Activated T-helper 1 cell treated with anti-CD3 and anti-CD28 coated beads, Interleukin-12 subunit alpha, Interleukin-12 subunit beta, Interleukin-2, Interleukin-4 antibody, amounts not matched to agents 30 ng/mL and 10 ng/mL and 1 ng/mL, durations not matched to agents 14 hours and 24 hours and 36 hours (primary cell): ENCODE results near the gene TM7SF2. TPM values are rescaled to one million over a fixed set of nuclear protein-coding genes. Genes with fewer than 3 reads are reported as not detected.
"Not testable (repeated sequence)": the region's sequence is repeated elsewhere in the genome, so short reads cannot be mapped to it uniquely, and the experiment has no call there.

ENCODE experiments used
- DNase-seq: peaks from one replicate; pipeline ENCODE4 v3.0.0; 2021; ENCODE audit warnings: low spot score
- H3K27ac Mint-ChIP-seq: one replicate; pipeline ENCODE4 v1.8.0; 2021; ENCODE audit warnings: mild to moderate bottlenecking, mixed read lengths
- H3K27me3 Mint-ChIP-seq: one replicate; pipeline ENCODE4 v1.8.0; 2022; ENCODE audit warnings: mild to moderate bottlenecking, moderate library complexity, mixed read lengths; ENCODE audit not compliant: insufficient read depth
- H3K36me3 Mint-ChIP-seq: one replicate; pipeline ENCODE4 v1.8.0; 2021; ENCODE audit warnings: low read depth, mixed read lengths
- H3K4me1 Mint-ChIP-seq: one replicate; pipeline ENCODE4 v1.8.0; 2021; ENCODE audit warnings: low read depth, mixed read lengths
- H3K4me3 Mint-ChIP-seq: one replicate; pipeline ENCODE4 v1.8.0; 2021; ENCODE audit warnings: mild to moderate bottlenecking, moderate library complexity, mixed read lengths
- H3K9me3 Mint-ChIP-seq: one replicate; pipeline ENCODE4 v1.8.0; 2021; ENCODE audit warnings: mixed read lengths
- intact Hi-C: fragments of 100-400 bp; cut with micrococcal nuclease; formaldehyde crosslinking; loops from one replicate; pipeline ENCODE4 v1.15.1; 2024
- total RNA-seq: library from RNA; stranded (reverse); gene quantifications from 2 replicates; pipeline ENCODE4 v1.2.3, GENCODE V29; 2022

The TM7SF2 gene
- total RNA-seq, 1 donor from 2014 or later: 32.2 TPM

- intact Hi-C loops: no loop called here
- Mint-ChIP-seq H3K27me3 (peaks cover 13% of the 10 kb centered on the region), H3K4me3 (no peak overlapping the region), H3K4me1 (no peaks in the 10 kb centered on the region), H3K36me3 (no peaks in the 10 kb centered on the region), H3K27ac (no peak overlapping the region), H3K9me3 (no peaks in the 10 kb centered on the region)
- no peak for DNase-seq
Measured at GRCh38 chr11:65141896-65142494, 30.3 kb downstream of the TM7SF2 start.

DNA sequence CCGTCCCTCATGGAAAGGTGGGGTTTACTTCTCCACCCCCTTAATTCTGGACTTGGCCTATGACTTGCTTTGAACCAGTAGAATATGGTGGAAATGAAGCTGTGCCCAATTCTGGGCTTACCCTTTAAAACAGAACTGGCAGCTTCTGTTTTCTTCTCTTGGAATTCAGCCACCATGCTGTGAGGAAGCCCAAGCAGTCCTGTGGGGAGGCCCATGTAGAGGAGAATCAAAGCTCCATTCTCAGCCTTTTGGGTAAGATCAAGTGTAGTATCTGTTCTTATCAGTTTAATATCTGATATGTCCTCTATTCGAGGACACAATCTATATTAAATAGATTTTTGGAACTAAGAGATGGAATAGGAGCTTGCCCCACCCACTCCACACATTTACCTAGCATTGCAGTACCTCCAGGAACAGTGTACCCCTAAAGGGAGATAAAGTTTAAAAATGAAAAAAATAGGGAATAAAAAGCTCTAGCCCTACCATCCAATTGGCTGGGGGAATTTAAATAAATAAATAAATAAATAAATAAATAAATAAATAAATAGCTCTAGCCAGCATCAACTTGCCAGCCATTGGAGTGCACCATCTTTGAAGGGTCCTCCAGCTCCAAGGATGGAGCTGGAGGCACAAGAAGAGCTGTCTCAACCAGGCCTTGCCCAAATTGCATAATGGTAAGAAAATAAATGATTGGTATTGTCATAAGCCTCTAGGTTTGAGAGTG, 35.8 kb downstream of the TM7SF2 start:
- Mint-ChIP-seq H3K36me3 (no peaks in the 10 kb centered on the region), H3K27me3 (peaks cover 14% of the 10 kb centered on the region), H3K4me3 (no peak overlapping the region), H3K4me1 (peaks cover 12% of the 10 kb centered on the region), H3K27ac (no peak overlapping the region), H3K9me3 (no peaks in the 10 kb centered on the region)
- intact Hi-C loops: no loop called here
- no peak for DNase-seq

DNA sequence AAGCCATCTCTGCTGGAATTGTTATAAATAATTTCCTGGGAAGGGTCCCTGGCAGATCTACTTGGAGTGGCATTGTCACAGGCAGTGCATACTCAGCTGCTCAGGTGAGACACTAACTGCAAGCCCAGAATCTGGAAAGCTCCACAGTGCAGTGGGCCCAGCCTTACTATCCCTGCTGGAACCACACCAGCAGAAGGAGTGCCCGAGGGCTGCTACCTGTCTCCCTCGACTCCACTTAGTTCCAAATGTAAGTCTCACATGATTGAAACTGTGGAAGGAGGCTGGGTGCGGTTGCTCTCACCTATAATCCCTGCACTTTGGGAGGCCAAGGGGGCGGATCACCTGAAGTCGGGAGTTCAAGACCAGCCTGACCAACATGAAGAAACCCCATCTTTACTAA, 37.0 kb downstream of the TM7SF2 start:
- intact Hi-C loops: no loop called here
- H3K9me3 Mint-ChIP-seq: no peaks in the 10 kb centered on the region

DNA sequence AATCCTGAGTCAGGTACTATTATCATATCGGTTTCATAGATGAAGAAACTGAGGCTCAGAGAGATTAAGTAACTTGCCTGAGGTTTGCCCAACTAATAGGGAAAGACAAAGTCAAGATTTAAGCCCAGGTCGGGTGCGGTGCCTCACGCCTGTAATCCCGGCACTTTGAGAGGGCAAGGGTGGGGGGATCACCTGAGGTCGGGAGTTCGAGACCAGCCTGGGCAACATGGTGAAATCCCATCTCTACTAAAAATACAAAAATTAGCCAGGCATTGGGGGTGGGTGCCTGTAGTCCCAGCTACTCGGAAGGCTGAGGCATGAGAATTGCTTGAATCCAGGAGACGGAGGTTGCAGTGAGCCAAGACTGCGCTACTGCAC, 38.4 kb downstream of the TM7SF2 start:
- H3K36me3 Mint-ChIP-seq, intact Hi-C loops, H3K4me3 Mint-ChIP-seq, DNase-seq, H3K27ac Mint-ChIP-seq, H3K9me3 Mint-ChIP-seq, H3K27me3 Mint-ChIP-seq: not testable (repeated sequence)
- H3K4me1 Mint-ChIP-seq: peaks cover 12% of the 10 kb centered on the region

More for the DNA sequence above, 37.0 kb downstream of the TM7SF2 start:
- no peak overlapping the region for H3K27ac Mint-ChIP-seq
- DNase-seq: no peak
- H3K4me1 Mint-ChIP-seq: peaks cover 12% of the 10 kb centered on the region
- H3K27me3 Mint-ChIP-seq: peaks cover 13% of the 10 kb centered on the region
- no peak overlapping the region for H3K4me3 Mint-ChIP-seq
- no peaks in the 10 kb centered on the region for H3K36me3 Mint-ChIP-seq

DNA sequence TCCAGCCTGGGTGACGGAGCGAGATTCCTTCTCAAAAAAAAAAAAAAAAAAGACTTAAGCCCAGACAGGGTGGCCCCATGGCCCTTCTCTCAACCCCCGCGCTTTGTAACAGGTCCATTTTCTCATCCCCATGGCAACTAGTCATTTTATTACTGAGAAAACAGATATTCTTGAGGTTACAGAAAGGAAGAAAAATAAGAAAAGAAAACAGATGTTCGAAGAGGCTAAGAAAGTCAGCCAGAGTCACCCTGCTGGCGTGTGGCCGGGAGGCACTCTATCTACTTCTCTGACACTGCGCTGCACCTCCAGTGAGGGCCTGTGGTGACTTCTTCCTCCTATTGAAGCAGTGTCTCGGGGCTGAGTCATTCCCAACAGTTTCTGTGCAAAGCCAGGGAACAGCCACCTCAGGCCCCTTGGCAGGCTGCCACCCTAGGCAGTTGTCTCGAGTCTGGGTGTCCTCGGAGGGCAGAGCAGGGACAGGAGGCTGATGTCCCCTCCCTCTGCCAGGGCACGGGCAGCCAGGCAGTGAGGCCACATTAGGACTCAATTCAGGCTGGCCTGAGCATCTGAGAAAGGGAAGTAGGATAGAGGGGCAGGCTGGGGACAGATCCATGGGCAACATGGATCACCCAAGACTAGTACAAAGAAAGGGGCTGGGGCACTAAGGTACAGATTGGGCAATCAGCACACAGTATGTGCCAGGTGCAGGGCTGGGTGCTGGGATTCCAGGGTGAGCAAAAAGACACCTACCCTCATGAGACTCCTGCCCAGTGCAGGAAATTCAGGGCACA, 39.0 kb downstream of the TM7SF2 start:
- no peaks in the 10 kb centered on the region for H3K36me3 Mint-ChIP-seq
- H3K9me3 Mint-ChIP-seq: no peaks in the 10 kb centered on the region
- no peak for DNase-seq
- H3K4me3 Mint-ChIP-seq: no peak overlapping the region
- H3K4me1 Mint-ChIP-seq: peaks cover 12% of the 10 kb centered on the region
- peaks cover 9% of the 10 kb centered on the region for H3K27me3 Mint-ChIP-seq
- H3K27ac Mint-ChIP-seq: no peak overlapping the region
- intact Hi-C loops: no loop called here

DNA sequence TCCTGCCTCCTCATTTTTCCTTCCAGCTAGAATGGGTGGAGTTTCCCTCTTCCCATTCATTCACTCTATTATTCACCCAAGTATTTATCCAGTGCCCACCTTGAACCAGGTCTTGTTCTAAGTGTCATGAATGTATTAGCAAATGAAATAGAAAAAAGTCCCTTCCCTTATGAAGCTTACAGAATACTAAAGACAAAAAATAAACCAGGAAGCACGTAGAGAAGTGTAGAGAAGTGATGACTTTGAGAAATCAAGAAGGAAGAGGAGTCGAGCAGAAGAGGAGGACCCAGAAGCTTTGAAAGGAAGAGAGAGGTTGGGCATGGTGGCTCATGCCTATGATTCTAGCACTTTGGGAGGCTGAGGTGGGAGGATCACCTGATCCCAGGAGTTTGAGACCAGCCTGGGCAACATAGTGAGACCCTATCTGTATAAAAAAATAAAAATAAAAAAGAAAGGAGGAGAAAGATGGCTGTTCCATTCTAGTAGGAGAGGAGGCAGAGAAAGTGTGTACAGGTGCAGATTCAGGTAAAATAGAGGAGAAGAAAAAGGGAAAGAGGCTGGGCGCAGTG, 39.7 kb downstream of the TM7SF2 start:
- intact Hi-C loops: no loop called here
- Mint-ChIP-seq H3K27me3 (peaks cover 5% of the 10 kb centered on the region), H3K4me1 (peaks cover 12% of the 10 kb centered on the region), H3K36me3 (no peaks in the 10 kb centered on the region), H3K4me3 (no peak overlapping the region), H3K27ac (no peak overlapping the region), H3K9me3 (no peaks in the 10 kb centered on the region)
- DNase-seq: no peak

- H3K4me3 Mint-ChIP-seq: no peak overlapping the region
- H3K4me1 Mint-ChIP-seq: peaks cover 12% of the 10 kb centered on the region
- no peaks in the 10 kb centered on the region for H3K36me3 Mint-ChIP-seq
- peaks cover 5% of the 10 kb centered on the region for H3K27me3 Mint-ChIP-seq
- H3K9me3 Mint-ChIP-seq: no peaks in the 10 kb centered on the region
- H3K27ac Mint-ChIP-seq: no peak overlapping the region
- intact Hi-C loops: no loop called here
- DNase-seq: no peak
Measured at GRCh38 chr11:65152122-65152521, 40.5 kb downstream of the TM7SF2 start.

GRCh38 chr11:65156256-65156655, 44.6 kb downstream of the TM7SF2 start:
- H3K27me3 Mint-ChIP-seq: peaks cover 9% of the 10 kb centered on the region
- intact Hi-C loops: no loop called here
- H3K4me3 Mint-ChIP-seq: no peak overlapping the region
- H3K4me1 Mint-ChIP-seq: peaks cover 10% of the 10 kb centered on the region
- no peak for DNase-seq
- H3K27ac Mint-ChIP-seq: no peak overlapping the region
- H3K9me3 Mint-ChIP-seq: no peaks in the 10 kb centered on the region
- no peaks in the 10 kb centered on the region for H3K36me3 Mint-ChIP-seq

GRCh38 chr11:65156926-65157325, 45.3 kb downstream of the TM7SF2 start:
- H3K4me3 Mint-ChIP-seq: no peak overlapping the region
- H3K27ac Mint-ChIP-seq: no peak overlapping the region
- DNase-seq: no peak
- intact Hi-C loops: no loop called here
- H3K27me3 Mint-ChIP-seq: peaks cover 9% of the 10 kb centered on the region
- H3K9me3 Mint-ChIP-seq: no peaks in the 10 kb centered on the region
- no peaks in the 10 kb centered on the region for H3K36me3 Mint-ChIP-seq
- peaks cover 3% of the 10 kb centered on the region for H3K4me1 Mint-ChIP-seq

DNA sequence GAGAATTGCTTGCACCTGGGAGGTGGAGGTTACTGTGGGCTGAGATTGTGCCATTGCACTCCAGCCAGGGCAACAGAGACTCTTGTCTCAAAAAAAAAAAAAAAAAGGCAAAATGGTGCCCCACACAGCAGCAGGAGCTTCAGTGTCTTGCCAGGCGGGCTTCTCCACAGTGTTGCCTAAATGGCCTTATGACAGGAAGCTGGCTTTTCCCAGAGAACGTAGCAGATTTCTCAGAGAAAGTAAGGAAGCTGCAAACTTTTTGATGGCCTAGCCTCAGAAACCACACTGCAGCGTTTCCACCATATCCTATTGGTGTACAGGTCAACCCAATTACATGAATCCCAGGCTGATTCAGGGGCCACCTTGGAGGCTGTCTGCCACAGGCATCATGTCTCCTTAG, 45.7 kb downstream of the TM7SF2 start:
- Mint-ChIP-seq H3K27me3 (peaks cover 9% of the 10 kb centered on the region), H3K9me3 (no peaks in the 10 kb centered on the region), H3K4me1 (no peaks in the 10 kb centered on the region), H3K27ac (no peak overlapping the region), H3K4me3 (no peak overlapping the region), H3K36me3 (no peaks in the 10 kb centered on the region)
- intact Hi-C loops: no loop called here
- DNase-seq: no peak

DNA sequence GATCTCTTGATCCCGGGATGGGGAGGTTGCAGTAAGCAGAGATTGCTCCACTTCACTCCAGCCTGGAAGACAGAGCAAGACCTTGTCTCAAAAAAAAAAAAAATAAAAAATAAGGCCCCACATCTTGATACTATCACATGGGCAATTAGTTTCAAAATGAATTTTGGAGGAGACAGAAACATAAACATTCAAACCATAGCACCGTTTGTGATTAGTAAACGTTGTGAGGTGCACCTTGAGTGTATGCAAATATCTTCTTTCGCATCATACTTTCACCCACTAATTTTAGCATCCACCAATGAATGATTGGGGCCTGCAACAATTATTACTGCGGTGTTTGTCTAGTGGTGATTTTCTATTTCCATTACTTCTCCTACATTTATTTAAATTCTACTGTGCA, 47.3 kb downstream of the TM7SF2 start:
- Mint-ChIP-seq H3K4me3 (no peak overlapping the region), H3K9me3 (no peaks in the 10 kb centered on the region), H3K4me1 (no peaks in the 10 kb centered on the region), H3K36me3 (no peaks in the 10 kb centered on the region), H3K27ac (no peak overlapping the region), H3K27me3 (peaks cover 11% of the 10 kb centered on the region)
- intact Hi-C loops: no loop called here
- no peak for DNase-seq

DNA sequence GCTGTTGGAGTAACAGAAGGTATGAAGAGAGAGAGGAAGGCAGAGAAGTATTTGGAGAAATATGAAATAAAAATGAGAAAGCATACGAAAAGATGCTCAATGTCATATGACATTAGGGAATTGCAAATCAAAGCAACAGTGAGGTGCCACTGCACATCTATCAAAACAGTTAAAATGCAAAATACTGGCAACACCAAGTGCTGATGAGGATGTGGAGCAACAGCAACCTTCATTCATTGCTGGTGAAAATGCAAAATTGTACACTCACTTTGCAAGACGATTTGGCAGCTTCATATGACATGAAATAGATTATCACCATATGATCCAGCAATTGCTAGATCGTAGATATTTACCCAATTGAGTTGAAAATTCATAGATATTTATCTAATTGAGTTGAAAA, 49.0 kb downstream of the TM7SF2 start:
- H3K27ac Mint-ChIP-seq: no peak overlapping the region
- no peaks in the 10 kb centered on the region for H3K4me1 Mint-ChIP-seq
- no peaks in the 10 kb centered on the region for H3K36me3 Mint-ChIP-seq
- H3K27me3 Mint-ChIP-seq: peaks cover 13% of the 10 kb centered on the region
- intact Hi-C loops: no loop called here
- H3K9me3 Mint-ChIP-seq: no peaks in the 10 kb centered on the region
- H3K4me3 Mint-ChIP-seq: no peak overlapping the region
- DNase-seq: no peak

GRCh38 chr11:65163684-65164083, 52.0 kb downstream of the TM7SF2 start:
- no peak overlapping the region for H3K27ac Mint-ChIP-seq
- H3K4me3 Mint-ChIP-seq: no peak overlapping the region
- H3K9me3 Mint-ChIP-seq: no peaks in the 10 kb centered on the region
- peaks cover 5% of the 10 kb centered on the region for H3K4me1 Mint-ChIP-seq
- peaks cover 18% of the 10 kb centered on the region for H3K27me3 Mint-ChIP-seq
- intact Hi-C loops: no loop called here
- no peaks in the 10 kb centered on the region for H3K36me3 Mint-ChIP-seq
- no peak for DNase-seq
